DND-41 (cell line): ENCODE results near the gene PDE4B.

Source experiments
- ATAC-seq: fragments of 200-7000 bp; cut with Tn5 transposase; 3 replicates; pipeline ENCODE4 v1.9.1; 2021; ENCODE audit warnings: low read depth; ENCODE audit not compliant: insufficient read depth
- DNase-seq: peaks from one replicate; pipeline ENCODE4 v3.0.0-alpha.2; 2020
- H2AFZ ChIP-seq: 2 replicates; pipeline ENCODE4 v1.6.0; 2012; ENCODE audit warnings: low read depth, low read length
- H3K27ac ChIP-seq: 2 replicates; pipeline ENCODE4 v1.5.1; 2012; ENCODE audit warnings: low read length, inconsistent platforms
- H3K27me3 ChIP-seq: fragments of 200-600 bp; sonication (generic); 2 replicates; pipeline ENCODE4 v1.6.0; 2012; ENCODE audit warnings: low read length, mild to moderate bottlenecking, inconsistent platforms; ENCODE audit not compliant: insufficient read depth, poor library complexity
- H3K36me3 ChIP-seq: 2 replicates; pipeline ENCODE4 v1.5.1; 2012; ENCODE audit warnings: low read length, inconsistent platforms; ENCODE audit not compliant: insufficient read depth
- H3K4me1 ChIP-seq: 2 replicates; pipeline ENCODE4 v1.5.1; 2012; ENCODE audit warnings: mild to moderate bottlenecking, low read length; ENCODE audit not compliant: insufficient read depth
- H3K4me2 ChIP-seq: 2 replicates; pipeline ENCODE4 v1.6.0; 2012; ENCODE audit warnings: mild to moderate bottlenecking, moderate library complexity, low read length, inconsistent platforms; ENCODE audit not compliant: insufficient read depth
- H3K4me3 ChIP-seq, 2 experiments: fragments of 200-600 bp in 1 of 2; shearing (Covaris generic) in 1 of 2; 2 replicates each; pipeline ENCODE4 v1.5.1; 2012 to 2016; ENCODE audit warnings: inconsistent platforms in 2 of 2, low read length in 2 of 2, mild to moderate bottlenecking in 2 of 2, low read depth in 1 of 2, moderate library complexity in 1 of 2
- H3K79me2 ChIP-seq: 2 replicates; pipeline ENCODE4 v1.6.0; 2012; ENCODE audit warnings: low read length, inconsistent platforms; ENCODE audit not compliant: insufficient read depth
- H3K9ac ChIP-seq: 2 replicates; pipeline ENCODE4 v1.6.0; 2012; ENCODE audit warnings: low read depth, mild to moderate bottlenecking, inconsistent platforms, low read length, moderate library complexity
- H3K9me3 ChIP-seq: 2 replicates; pipeline ENCODE4 v1.5.1; 2012; ENCODE audit warnings: low read length, moderate library complexity, mild to moderate bottlenecking, inconsistent platforms; ENCODE audit not compliant: insufficient read depth, severe bottlenecking
- H4K20me1 ChIP-seq: 2 replicates; pipeline ENCODE4 v1.6.0; 2012; ENCODE audit warnings: low read length; ENCODE audit not compliant: insufficient read depth
- EZH2 ChIP-seq: IDR thresholded peaks from 3 replicates; pipeline ENCODE4 v1.6.1; 2012; ENCODE audit warnings: borderline replicate concordance, low read depth, mild to moderate bottlenecking, moderate library complexity, low read length, inconsistent platforms; ENCODE audit not compliant: severe bottlenecking
- TF ChIP-seq, protein P1 (sequence below): IDR thresholded peaks from 2 replicates; pipeline ENCODE4 v1.5.1; 2012; ENCODE audit warnings: borderline replicate concordance, low read length, moderate library complexity, mild to moderate bottlenecking; ENCODE audit not compliant: poor library complexity, severe bottlenecking; ENCODE audit errors: extremely low read depth

Gene PDE4B

GRCh38 chr1:65792669-65793358, at the start of gene PDE4B:
PDE4B (plus strand) TSS chr1:65792895.
- no peak within 1 kb of the TSS for H2AFZ ChIP-seq
- H3K27ac ChIP-seq: no peak within 1 kb of the TSS
- H3K4me1 ChIP-seq: no peaks in the 10 kb centered on the region
- TF ChIP-seq EZH2: no peak
- TF ChIP-seq, protein P1, sequence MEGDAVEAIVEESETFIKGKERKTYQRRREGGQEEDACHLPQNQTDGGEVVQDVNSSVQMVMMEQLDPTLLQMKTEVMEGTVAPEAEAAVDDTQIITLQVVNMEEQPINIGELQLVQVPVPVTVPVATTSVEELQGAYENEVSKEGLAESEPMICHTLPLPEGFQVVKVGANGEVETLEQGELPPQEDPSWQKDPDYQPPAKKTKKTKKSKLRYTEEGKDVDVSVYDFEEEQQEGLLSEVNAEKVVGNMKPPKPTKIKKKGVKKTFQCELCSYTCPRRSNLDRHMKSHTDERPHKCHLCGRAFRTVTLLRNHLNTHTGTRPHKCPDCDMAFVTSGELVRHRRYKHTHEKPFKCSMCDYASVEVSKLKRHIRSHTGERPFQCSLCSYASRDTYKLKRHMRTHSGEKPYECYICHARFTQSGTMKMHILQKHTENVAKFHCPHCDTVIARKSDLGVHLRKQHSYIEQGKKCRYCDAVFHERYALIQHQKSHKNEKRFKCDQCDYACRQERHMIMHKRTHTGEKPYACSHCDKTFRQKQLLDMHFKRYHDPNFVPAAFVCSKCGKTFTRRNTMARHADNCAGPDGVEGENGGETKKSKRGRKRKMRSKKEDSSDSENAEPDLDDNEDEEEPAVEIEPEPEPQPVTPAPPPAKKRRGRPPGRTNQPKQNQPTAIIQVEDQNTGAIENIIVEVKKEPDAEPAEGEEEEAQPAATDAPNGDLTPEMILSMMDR: no peak
- no peaks in the 10 kb centered on the region for H3K36me3 ChIP-seq
- no peaks in the 10 kb centered on the region for H3K79me2 ChIP-seq
- H3K9me3 ChIP-seq: no peaks in the 10 kb centered on the region
- no peak within 1 kb of the TSS for H3K4me2 ChIP-seq
- no peak within 1 kb of the TSS for H3K9ac ChIP-seq
- no peak within 1 kb of the TSS for H3K4me3 ChIP-seq
- DNase-seq: no peak
- H3K27me3 ChIP-seq: no peaks in the 10 kb centered on the region
- ATAC-seq: no peak
- no peaks in the 10 kb centered on the region for H4K20me1 ChIP-seq

GRCh38 chr1:65744731-65745130, 48.0 kb upstream of the PDE4B start:
- no peak overlapping the region for H3K4me2 ChIP-seq
- H3K36me3 ChIP-seq: no peaks in the 10 kb centered on the region
- ATAC-seq: no peak
- no peak overlapping the region for H3K9ac ChIP-seq
- H3K4me3 ChIP-seq: no peak overlapping the region
- TF ChIP-seq EZH2: no peak
- TF ChIP-seq, protein P1: no peak
- no peak overlapping the region for H2AFZ ChIP-seq
- DNase-seq: no peak
- H3K4me1 ChIP-seq: no peaks in the 10 kb centered on the region
- no peak overlapping the region for H3K27ac ChIP-seq
- no peaks in the 10 kb centered on the region for H3K27me3 ChIP-seq
- H4K20me1 ChIP-seq: no peaks in the 10 kb centered on the region
- no peaks in the 10 kb centered on the region for H3K79me2 ChIP-seq
- peaks cover 16% of the 10 kb centered on the region for H3K9me3 ChIP-seq

- Histone ChIP-seq H3K79me2 (no peaks in the 10 kb centered on the region), H3K27ac (no peak overlapping the region), H3K4me2 (no peak overlapping the region), H3K36me3 (no peaks in the 10 kb centered on the region), H3K4me3 (no peak overlapping the region), H3K27me3 (peaks cover 5% of the 10 kb centered on the region), H3K9me3 (no peaks in the 10 kb centered on the region), H3K4me1 (no peaks in the 10 kb centered on the region), H2AFZ (no peak overlapping the region), H3K9ac (no peak overlapping the region), H4K20me1 (no peaks in the 10 kb centered on the region)
- no peak for TF ChIP-seq EZH2
- TF ChIP-seq, protein P1: no peak
- ATAC-seq (no peak), DNase-seq (no peak)
These were observed 40.7 kb upstream of the PDE4B start for GRCh38 chr1:65751961-65752360.
